Panc1 (cell line): Measurements from ENCODE around the gene RGS4. TPM values are rescaled to one million over a fixed set of nuclear protein-coding genes. Genes with fewer than 3 reads are reported as not detected.

Experiments used
- ATAC-seq: fragments of 200-7000 bp; cut with Tn5 transposase; 2 replicates; pipeline ENCODE4 v1.9.1; 2020; ENCODE audit warnings: mild to moderate bottlenecking, moderate library complexity
- BruUV-seq: library from RNA; stranded (reverse); fragments of 400-500 nt; replicated peaks from 2 replicates; lab custom pipeline; 2021; lab: Mats Ljungman, UMichigan
- CTCF ChIA-PET: fragments of 300-600 bp; sonication (Branson Sonifier 250); formaldehyde crosslinking; loops from one replicate; lab custom pipeline; 2022; ENCODE audit warnings: antibody characterized with exemption; lab: Charles Lee
- POLR2A ChIA-PET: fragments of 300-600 bp; sonication (Branson Sonifier 250); formaldehyde crosslinking; loops from one replicate; lab custom pipeline; 2022; ENCODE audit warnings: antibody characterized with exemption; lab: Charles Lee
- DNase-seq: peaks from one replicate; pipeline ENCODE4 v3.0.0-alpha.2; 2010; ENCODE audit warnings: low read depth, low spot score
- H3K27ac ChIP-seq: 2 replicates; pipeline ENCODE4 v1.5.1; 2011; ENCODE audit warnings: mild to moderate bottlenecking, low read length, inconsistent platforms
- H3K27me3 ChIP-seq: fragments of 200-500 bp; sonication (Bioruptor generic); 2 replicates; pipeline ENCODE4 v1.6.0; 2014; ENCODE audit warnings: low read length, inconsistent platforms; ENCODE audit not compliant: control insufficient read depth, insufficient read depth
- H3K36me3 ChIP-seq: fragments of 200-500 bp; sonication (Bioruptor generic); 2 replicates; pipeline ENCODE4 v1.5.1; 2014; ENCODE audit warnings: inconsistent platforms, mild to moderate bottlenecking, low read length, moderate library complexity; ENCODE audit not compliant: control insufficient read depth, insufficient read depth
- H3K4me1 ChIP-seq: 2 replicates; pipeline ENCODE4 v1.5.1; 2011; ENCODE audit warnings: inconsistent platforms, mild to moderate bottlenecking, low read length, moderate library complexity; ENCODE audit not compliant: control insufficient read depth, insufficient read depth
- H3K4me3 ChIP-seq, 2 experiments: 2 replicates each; pipeline ENCODE4 v1.5.1; 2011 to 2012; ENCODE audit warnings: low read depth in 2 of 2, low read length in 2 of 2, mild to moderate bottlenecking in 2 of 2, inconsistent platforms in 1 of 2, moderate library complexity in 1 of 2
- H3K9me3 ChIP-seq: fragments of 200-500 bp; sonication (Bioruptor generic); 2 replicates; pipeline ENCODE4 v1.5.1; 2014; ENCODE audit warnings: low read depth, mild to moderate bottlenecking, inconsistent platforms, low read length, moderate library complexity; ENCODE audit not compliant: control insufficient read depth, insufficient read depth
- CTCF ChIP-seq: fragments of 450-650 bp; IDR thresholded peaks from 2 replicates; pipeline ENCODE4 v1.5.1; 2017; ENCODE audit warnings: mild to moderate bottlenecking
- POLR2AphosphoS5 ChIP-seq: IDR thresholded peaks from 2 replicates; pipeline ENCODE4 v1.6.1; 2012; ENCODE audit warnings: mild to moderate bottlenecking, low read depth, low read length, moderate library complexity
- REST ChIP-seq, 2 experiments: IDR thresholded peaks; 2 replicates each; pipeline ENCODE4 v1.6.1; 2011 to 2012; ENCODE audit warnings: low read depth in 2 of 2, control low read depth in 1 of 2, low read length in 1 of 2, mild to moderate bottlenecking in 1 of 2, moderate library complexity in 1 of 2; ENCODE audit not compliant: insufficient read depth in 1 of 2
- SIN3A ChIP-seq: IDR thresholded peaks from 2 replicates; pipeline ENCODE4 v1.6.1; 2012; ENCODE audit warnings: low read depth, mild to moderate bottlenecking, low read length, moderate library complexity, borderline replicate concordance; ENCODE audit not compliant: insufficient read depth
- TCF7L2 ChIP-seq: IDR thresholded peaks from 2 replicates; pipeline ENCODE4 v1.6.1; 2011; ENCODE audit warnings: mild to moderate bottlenecking, low read depth, low read length, inconsistent platforms
- in situ Hi-C: cut with HindIII; loops from 2 replicates; pipeline ENCODE4 v1.10.0; 2016; ENCODE audit warnings: low sequenced_read_pairs, low pct_unique_long_range_greater_than_20kb
- intact Hi-C: fragments of 100-400 bp; cut with micrococcal nuclease; formaldehyde crosslinking; loops from one replicate; pipeline ENCODE4 v1.10.0; 2022; ENCODE audit not compliant: unreplicated experiment
- total RNA-seq: library from RNA; stranded (reverse); gene quantifications from one replicate; pipeline ENCODE4 v1.2.1, GENCODE V29; 2021; ENCODE audit not compliant: unreplicated experiment

The RGS4 gene
- total RNA-seq, 1 experiment from 2014 or later, result 0.26 TPM

GRCh38 chr1:163090321-163090945, 21.3 kb downstream of the RGS4 start:
- Histone ChIP-seq H3K4me3 (no peak overlapping the region), H3K4me1 (no peaks in the 10 kb centered on the region), H3K27ac (no peak overlapping the region), H3K9me3 (no peaks in the 10 kb centered on the region), H3K27me3 (no peaks in the 10 kb centered on the region), H3K36me3 (no peaks in the 10 kb centered on the region)
- in situ Hi-C loops, result no loop called here
- no TSS peak for BruUV-seq
- ATAC-seq, result no peak
- intact Hi-C loops, result no loop called here
- no peak for DNase-seq
- no peak for TF ChIP-seq CTCF
- TF ChIP-seq SIN3A, result no peak
- no peak for TF ChIP-seq POLR2AphosphoS5
- TF ChIP-seq TCF7L2, result no peak
- no peak for TF ChIP-seq REST (IDR thresholded peaks at IDR 0.05; ENCODE audit: insufficient read depth in 1 of 2, low read depth in 2 of 2, low read length in 1 of 2)
- CTCF ChIA-PET, result no interaction called here
- POLR2A ChIA-PET, result no interaction called here

DNA sequence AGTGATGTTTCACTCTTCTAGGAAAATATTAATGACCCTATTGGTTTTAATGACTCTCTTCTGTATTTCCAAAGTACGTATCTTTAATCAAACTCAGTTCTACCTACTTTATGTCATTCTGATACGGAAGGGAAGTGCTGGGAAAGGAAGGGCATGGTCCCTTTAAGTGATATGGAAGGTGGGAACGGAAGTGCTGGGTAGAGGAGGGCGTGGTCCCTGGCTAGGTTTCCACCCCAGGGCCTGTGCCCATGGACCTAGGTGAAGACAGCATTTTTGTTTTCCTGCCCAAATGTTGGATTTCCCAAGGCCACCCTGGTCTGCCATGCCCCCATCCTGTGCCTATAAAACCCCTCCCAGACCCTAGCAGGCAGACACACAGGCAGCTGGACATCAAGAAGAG, 24.0 kb downstream of the RGS4 start:
- Histone ChIP-seq H3K9me3 (no peaks in the 10 kb centered on the region), H3K36me3 (no peaks in the 10 kb centered on the region), H3K27me3 (no peaks in the 10 kb centered on the region), H3K4me3 (no peak overlapping the region), H3K4me1 (no peaks in the 10 kb centered on the region), H3K27ac (no peak overlapping the region)
- BruUV-seq, result no TSS peak
- DNase-seq (no peak), ATAC-seq (no peak)
- TF ChIP-seq CTCF (no peak), REST (IDR thresholded peaks at IDR 0.05; ENCODE audit: insufficient read depth in 1 of 2, low read depth in 2 of 2, low read length in 1 of 2) (no peak), POLR2AphosphoS5 (no peak)
- POLR2A ChIA-PET, result no interaction called here
- intact Hi-C loops (no loop called here), in situ Hi-C loops (no loop called here)
- CTCF ChIA-PET, result no interaction called here
